Measurements from ENCODE around the gene ZC3H12C.

The ZC3H12C gene

GRCh38 chr11:110217936-110218335, 124.7 kb downstream of the ZC3H12C start:
- no peak for DNase-seq (ENCODE audit: low read depth in 2 of 2)

- DNase-seq (ENCODE audit: low read depth in 2 of 2), result no peak
Measured at GRCh38 chr11:110219006-110219785, 126.0 kb downstream of the ZC3H12C start.
